DMS114 treated with DMSO at 0.1 percent for 48 hours (cell line): ENCODE data around the gene TMED8.
A peak's percentile ranks its signal among the peaks of the same experiment; 100 is the strongest.
"Not testable (repeated sequence)": the region's sequence is repeated elsewhere in the genome, so short reads cannot be mapped to it uniquely, and the experiment has no call there.

Experiments used
- DNase-seq: peaks from one replicate; lab custom pipeline; 2025; ENCODE audit not compliant: unreplicated experiment; lab: John Stamatoyannopoulos, UW

TMED8 gene

DNA sequence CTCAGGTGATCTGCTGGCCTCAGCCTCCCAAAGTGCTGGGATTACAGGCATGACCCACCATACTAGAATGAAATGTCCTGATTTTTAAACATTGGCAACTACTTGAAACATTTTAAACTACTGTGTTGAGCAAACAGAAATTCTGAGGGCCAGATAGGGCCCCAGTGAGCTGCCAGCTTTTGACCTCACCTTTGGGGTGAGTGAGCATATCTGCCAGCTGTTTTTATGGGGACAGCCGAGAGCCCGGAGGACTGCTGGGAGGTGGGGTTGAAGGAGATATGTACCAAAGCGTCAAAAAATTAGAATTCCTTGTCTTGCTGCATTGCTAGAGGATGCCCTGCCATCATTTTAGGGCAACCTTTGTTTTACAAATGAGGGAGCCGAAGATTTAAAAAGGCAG lies 53.3 kb downstream of the TMED8 start:
- no peak for DNase-seq

DNA sequence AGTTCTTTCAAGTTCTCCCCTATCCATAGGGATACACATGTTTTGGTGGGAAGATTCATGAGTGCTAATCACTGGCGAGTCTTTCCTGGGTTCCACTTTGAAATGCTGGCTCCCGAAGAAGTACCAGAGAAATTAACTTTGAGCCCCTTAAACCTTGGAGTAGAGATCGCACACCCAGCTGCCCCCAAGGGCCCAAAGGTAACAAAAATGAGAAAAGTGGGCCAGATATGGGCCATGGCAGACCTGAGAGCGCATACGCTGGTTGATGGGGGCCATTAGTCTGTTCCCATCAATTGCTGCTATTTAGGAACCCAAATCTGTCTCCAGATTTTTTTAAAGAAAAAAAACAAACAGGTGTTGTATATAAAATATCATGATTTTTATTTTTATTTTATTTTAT lies 53.9 kb downstream of the TMED8 start:
- DNase-seq = no peak

DNA sequence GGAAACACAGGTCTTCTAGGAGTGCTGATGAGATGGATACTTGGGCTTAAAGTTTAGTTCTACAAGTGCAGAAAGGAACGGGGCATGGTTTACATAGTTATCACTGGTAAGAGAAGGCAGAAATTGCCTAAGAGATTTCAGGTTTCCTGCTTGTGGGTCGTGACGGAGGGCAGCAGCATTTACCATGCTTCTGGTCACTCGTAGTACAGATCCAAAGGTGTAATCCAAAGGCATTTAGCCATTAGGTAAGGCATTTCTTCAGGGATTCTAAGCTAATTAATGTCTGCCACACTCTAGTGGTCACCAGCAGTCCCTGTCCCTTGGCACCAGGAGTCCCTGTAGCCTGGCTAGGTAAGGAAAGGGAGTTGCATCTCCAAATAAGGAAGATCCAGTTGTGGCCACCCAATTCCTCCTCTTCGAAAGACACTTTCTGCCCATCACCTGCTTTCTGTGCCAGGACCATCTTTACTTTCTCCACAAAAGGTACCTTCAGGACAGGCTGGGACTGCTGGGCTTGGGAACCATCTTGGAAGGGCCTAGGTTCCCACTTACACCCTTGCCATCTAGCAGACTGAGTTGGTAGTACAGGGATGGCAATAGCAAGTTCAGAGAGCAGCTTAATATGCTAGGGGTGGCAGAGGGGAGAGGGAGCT lies 54.5 kb downstream of the TMED8 start:
- DNase-seq = no peak

DNA sequence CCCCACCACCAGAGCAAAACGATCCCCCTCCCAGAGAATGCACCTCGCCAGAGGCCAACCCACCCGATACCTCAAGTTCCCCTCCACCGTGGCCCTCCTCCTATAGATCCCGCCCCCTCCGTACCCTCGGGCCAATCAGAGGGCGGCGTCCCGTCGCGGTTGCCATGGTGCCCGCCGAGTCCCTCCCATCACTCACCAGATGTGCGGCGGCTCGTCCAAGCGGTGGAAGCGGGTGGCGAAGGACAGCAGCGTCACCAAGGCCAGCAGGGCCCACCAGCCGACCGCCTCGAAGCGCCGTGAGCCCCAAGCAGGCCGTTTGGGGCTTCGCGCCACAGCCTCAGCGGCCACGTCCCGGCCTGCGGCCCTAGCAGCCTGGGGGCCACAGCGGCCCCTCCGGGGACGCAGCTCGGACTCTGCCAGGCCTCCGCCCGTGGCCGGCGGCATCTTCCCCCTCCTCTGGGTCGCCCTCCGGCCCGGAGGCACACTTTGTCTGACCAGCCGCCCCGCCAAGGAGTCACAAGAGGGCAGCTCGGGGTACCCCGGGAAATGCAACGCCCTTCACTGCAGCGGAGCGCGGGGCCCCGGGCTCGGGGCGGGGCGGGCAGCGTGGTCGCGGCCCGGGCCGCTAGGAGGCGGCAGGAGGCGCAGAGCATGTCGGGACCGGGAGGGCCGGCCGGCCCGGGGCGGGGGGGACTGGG lies 56.5 kb downstream of the TMED8 start, which contains the start of gene POMT2:
POMT2 (minus strand) TSS at position 646 of the 698 bp plus-strand sequence; CDS start at position 444, 202 bp downstream.
- peak; percentile 70 for DNase-seq

DNA sequence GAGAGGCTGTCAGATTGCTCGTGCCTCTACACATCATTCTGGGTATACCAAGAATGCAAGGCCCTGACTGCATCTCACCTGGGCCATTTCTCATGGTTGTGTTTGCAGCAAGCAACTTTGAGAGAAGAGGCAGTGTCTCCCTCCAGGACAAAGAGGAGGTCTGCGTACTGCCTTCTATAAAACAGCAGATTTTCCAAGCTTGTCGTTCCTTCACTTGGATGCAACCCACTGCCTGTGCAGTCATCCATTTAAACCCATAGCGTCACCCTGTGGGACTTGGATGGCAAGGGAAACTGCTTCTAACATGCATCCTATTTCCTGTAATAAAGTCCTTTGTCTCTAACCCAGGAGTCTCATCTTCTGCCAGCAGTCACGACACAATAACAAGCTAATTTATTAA lies 57.5 kb downstream of the TMED8 start:
- DNase-seq = no peak

DNA sequence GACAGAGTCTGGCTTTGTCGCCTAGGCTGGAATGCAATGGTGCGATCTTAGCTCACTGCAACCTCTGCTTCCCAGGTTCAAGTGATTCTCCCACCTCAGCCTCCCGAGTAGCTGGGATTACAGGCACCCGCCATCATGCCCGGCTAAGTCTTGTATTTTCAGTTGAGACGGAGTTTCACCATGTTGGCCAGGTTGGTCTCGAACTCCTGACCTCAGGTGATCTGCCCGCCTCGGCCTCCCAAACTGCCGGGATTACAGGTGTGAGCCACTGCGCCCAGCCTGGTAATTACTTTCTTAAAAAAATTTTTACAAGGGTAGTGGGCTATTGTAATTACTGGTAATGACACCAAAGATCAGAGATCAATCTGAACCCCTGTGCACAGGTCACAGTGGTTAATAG lies 58.1 kb downstream of the TMED8 start:
- not testable (repeated sequence) for DNase-seq

DNA sequence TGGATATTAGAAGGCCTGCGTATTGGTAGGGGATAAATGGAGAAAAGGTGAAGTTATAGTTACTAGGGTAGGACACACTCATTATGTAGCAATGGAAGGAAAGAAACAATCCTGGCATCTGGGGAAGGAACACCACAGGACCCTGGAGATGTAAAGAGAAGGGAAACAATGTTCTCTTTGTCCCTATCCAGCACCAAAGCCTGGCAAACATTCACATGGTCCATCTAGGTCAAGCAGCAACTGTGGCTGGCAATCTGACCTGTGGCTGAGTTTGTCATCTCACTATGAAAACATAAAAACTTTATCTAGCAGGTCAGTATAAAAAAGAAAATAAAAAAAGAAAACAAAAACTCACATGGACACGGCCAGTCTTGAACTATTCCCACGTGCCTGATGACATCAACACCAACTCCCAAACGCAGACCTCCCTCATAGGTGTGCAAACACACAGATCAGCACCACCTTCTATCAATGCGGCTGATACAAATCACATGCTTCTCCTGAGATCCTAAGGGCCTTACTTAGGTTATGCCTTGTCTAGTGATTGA lies 58.8 kb downstream of the TMED8 start:
- DNase-seq = no peak

DNA sequence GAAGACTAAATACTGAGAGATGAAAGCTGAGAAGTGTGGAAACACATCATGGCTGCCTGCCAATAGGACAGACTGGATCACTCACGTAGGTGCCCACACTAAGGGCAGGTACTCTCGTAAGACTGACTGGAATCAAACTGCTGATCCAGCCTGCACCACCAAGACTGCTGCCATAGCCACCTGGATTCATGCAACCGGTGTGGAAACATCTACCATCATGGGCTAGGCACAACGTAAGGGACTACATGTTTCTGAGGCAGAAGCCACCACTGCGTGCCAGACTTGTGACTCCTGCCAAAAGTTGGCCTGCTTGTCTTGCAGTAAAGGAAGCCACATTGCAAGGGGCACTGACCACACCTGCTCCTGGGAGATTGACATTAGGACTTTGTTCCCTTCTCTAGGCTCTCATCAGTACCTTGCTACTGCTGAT lies 60.0 kb downstream of the TMED8 start:
- no peak for DNase-seq

DNA sequence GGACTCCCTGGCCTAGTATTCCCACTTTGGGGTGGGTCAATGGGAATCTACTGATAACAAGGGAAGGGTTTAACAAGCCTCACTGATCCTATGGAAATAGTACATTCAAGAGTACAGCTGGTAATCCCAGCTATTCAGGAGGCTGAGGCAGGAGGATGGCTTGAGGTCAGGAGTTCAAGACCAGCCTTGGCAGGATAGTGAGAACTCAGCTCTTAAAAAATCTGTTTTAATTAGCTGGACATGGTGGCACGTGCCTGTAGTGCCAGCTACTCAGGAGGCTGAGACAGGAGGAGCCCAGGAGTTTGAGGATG lies 60.7 kb downstream of the TMED8 start:
- DNase-seq = no peak

DNA sequence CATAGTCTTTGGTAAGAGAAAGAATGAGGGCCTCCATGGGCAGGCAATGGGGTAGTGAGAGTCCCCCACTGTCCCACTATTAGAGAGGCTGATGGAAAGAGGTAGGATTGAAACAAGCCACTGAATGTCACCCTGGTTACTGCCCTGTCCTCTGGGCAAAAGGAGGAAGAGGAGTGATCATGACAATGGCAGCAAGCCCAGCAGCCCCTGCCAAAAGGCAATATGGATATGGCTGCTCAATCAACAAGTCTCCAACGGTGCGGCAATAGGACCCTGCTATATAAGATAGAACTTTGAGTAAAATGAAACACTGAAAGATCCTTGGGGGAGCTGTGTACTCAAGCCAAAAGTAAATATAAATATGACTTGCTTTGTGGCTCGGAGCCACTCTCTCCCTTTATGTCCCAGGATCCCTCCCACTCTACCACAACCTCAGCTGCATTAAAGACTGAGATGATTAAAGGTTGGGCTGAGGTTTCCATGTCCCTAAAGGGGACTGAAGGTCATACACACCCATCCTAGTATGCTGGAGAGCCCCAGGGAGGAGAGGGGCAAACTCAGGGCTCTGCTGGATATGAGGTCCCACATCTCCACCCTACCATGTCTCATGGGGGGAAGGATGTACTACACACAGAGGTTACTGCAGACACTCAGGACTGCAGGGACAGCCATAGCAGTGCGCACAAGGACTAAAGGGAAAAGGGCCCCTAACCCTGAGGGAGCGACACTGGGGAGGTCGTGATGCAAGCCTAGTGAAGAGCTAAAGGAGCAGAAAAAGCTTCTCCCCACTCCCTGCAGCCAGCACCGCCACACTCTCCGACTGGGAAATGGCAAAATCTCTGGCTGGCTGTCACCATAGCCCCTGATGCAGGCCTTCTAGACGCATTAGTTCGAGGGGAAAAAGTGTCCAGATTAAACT lies 62.1 kb downstream of the TMED8 start:
- DNase-seq = no peak

DNA sequence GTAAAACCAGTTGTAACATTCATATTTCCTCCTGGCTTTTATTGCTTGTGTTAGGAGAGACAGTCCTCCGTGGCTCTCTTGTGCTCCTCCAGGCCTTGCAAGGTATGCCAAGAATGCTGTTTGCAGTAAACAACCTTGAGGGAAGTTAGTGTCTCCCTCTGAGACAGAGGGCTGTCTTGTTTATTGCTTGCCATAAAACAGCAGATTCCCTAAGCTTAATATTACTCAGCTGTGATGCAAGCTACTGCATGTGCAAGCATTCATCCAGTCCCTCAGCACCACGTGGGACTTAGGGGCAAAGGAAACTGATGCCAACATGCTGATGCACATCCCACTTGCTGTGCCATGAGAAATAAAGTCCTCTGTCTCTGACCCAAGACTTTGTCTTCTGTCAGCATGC lies 62.9 kb downstream of the TMED8 start:
- no peak for DNase-seq

DNA sequence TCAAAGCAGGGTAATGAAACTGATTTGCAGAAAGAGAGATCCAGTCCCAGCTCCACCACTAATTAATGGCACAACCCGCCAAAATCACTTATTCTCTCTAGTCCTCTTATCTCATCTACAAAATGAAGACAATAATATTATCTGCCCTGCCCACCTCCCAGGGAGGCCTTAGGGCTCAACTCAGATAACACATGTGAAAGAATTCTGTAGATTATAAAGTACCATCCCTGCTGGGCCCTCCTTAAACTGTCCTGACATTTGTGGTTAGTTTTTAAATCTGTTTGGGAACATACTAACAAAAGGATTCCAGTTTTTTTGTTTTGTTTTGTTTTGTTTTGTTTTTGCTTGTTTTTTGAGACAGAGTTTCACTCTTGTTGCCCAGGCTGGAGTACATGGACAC lies 63.5 kb downstream of the TMED8 start:
- no peak for DNase-seq

DNA sequence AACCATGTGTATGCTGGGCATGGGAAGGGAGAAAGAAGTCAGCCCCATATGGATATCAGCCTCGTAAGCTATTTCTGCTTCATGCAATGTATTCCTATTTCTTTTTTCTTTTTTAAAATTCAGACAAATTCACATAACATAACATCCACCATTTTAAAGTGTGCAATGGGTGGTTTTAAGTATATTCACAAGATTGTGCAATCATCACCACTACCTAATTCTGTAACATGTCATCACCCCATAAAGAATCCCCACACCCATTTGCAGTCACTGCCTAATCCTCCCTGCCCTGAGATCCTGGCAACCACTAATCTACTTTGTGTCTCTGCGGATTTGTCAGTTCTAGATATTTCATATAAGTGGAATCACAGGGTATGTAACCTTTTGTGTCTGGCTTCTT lies 65.7 kb downstream of the TMED8 start:
- no peak for DNase-seq

DNA sequence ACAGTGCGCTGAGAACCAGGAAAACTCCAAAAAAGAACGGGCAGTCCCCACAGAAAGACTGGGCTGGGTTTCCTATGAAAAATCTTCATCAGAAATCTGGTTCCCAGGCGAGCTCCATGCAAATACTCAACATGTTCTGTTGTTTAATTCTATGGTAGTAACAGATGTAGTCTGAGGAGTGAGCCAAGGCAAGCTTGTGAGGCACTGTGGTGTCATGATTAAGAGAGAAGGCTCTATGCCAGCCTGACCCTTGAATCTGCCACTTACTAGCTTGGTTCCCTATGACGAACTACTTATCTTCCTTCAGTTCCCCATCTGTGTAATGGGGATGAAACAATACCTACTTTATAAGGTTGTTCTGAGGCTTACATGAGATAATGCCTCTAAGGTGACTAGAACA lies 66.9 kb downstream of the TMED8 start:
- DNase-seq = no peak

DNA sequence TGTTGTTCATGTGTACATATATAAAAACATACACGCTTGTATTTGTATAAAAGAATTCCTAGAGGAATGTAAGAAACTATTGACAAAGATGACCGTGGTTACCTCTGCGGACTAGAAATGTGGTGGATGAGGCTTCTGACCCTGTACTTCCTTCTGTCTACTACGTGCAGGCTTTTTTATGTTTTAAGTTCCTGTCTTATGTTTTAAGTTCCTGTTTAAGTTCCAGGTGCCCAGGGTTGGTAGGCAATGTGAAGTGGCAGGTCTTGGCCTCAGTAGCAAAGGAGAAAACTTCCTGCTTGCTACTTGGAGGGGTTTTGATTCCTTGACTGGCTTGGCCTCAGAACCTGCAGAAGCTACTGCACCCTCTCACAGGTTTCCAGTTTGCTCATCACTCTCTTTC lies 67.8 kb downstream of the TMED8 start:
- no peak for DNase-seq

DNA sequence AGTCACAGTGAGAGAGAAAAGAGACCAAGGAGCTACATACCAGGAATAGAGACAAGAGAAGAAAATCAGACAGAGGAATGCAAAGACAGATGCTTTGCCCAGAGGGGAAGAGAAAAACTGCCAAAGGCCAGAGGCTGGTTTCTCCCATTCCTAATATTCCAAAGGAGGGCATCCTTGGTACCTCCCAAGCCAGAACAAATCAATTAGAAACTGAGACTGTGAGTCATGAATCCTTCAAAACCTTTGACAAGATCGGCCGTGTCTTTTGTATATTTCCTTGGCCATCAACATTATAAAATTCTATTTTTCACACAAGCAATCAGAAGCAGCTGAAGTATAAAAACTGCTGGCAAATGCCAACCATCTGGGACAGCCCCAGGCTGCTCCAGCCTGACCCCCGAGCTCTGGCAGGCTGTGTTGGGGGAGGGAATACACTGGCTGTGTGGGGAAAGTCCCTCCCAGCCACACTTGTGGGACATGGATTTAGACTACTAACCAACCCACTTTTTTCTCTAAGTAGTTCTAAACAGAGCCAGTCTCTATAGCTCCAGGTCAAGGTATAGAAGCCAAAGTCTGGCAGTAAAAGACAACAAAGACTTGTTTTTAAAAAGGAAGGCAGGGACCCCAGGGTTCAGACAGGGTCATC lies 69.9 kb downstream of the TMED8 start:
- DNase-seq = no peak

DNA sequence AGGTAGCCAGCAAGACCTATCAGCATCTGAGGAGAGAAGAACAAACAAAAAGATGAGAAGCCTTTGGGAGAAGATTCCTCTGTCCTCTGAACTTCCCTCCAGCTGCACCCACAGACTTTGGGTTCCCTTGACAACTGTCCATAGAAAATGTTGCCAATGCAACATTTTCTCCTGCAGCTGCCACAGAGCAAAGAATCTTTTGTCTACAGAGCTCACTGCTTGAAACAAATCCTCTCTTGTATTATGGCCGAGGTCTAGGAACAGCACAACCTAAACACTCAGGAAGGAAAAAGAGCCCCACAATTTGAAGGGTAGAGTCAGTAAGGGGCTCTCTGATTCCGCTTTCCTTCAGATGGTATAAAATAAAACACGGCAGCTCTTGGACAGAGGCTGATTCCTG lies 70.5 kb downstream of the TMED8 start:
- DNase-seq = no peak

DNA sequence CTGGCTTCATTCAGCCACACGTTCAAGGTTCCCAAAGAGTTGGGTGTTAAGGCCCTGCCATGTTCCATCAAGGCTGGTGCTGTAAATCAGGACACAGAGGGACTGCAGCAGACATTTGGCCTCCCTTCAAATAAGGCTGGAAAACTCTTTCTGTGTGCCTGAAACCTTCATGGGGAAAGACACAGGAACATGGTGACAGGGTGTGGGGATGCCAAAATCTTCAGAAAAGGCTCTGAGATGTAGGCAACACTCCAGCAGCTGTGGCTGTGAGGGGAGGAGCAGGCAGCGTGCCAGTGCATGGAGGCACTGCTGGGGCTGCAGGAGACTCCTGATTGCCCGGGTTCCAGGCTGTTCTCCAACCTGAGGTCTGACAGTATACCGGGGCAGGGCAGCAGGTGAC lies 71.2 kb downstream of the TMED8 start:
- no peak for DNase-seq

DNA sequence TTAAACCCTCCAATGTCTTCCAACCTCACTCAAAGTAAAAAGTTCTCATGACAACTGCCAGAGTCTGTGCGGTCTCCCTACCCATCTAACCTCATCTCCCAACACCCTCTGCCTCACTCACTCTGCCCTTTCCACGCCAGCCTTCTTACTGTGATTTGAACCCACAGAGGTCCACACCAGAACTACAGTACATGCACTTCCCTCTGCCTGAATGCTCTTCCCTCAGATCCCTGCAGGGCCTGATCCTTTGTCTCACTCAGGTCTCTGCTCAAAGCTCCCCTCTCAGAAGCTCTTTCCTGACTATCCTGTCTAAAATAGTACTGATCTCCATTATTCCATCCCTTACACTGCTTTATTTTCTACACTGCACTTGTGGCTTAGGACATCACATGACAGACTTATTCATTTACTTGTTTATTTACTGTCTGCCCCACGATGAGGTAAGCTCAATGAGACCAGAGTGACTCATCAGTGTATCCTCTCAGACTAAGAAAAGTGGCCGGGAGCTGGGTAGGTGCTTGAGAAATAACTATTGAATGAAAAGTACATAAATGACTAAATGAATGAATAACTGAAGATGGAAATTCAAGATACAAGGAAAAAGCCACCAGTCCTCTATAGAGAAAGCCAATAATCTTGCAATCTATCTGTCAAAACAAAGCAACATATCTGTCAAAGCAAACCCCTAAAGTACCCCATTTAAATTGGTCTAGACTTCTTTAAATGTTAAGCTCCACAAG lies 73.3 kb downstream of the TMED8 start:
- DNase-seq = no peak

DNA sequence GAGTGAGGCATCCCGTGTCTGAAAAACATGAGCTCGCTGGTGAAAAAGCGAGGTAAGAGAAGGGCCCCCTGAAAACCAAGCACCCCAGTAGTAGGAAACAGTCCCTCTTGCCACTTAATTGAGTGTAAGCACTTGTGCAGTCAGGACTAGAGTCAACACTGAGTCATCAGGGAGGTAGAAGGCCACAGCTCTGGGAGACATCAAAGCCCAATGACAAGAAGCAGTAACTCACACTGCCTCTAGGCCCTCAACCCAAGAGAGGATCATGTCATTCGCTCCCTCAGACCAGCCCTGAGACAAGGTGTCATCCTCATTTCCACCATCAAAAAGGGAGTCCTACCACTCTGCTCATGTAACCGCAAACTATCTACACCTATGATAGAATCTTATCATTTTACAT lies 74.0 kb downstream of the TMED8 start:
- no peak for DNase-seq
